CD4-positive, alpha-beta T cell treated with Interleukin-6 for 4 hours (primary cell): Measurements from ENCODE around the gene SLC16A2.
"Not testable (repeated sequence)": the region's sequence is repeated elsewhere in the genome, so short reads cannot be mapped to it uniquely, and the experiment has no call there.

Experiments
- DNase-seq: peaks from one replicate; pipeline ENCODE4 v3.0.0-alpha.2; 2020; ENCODE audit warnings: mixed read lengths

SLC16A2 gene

DNA sequence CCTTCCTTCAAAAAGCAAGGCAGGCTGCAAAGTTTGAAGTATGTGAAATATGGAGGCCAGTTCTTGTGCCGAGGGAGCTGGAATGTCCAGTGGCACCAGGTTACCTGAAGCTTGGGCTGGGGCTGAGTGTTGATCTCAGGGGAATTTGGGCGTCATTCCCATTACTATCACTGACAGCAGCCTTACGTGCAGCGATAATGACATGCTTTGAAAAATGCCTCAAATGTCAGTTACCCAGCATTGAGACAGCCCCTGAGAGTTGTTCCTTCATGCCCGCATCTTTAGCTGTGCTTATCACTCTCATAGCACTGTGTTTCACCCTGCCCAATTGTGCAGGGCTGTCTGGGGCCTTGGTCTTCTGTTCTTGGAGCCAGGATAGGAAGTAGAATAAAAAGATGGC lies 27.4 kb downstream of the SLC16A2 start:
- no peak for DNase-seq

DNA sequence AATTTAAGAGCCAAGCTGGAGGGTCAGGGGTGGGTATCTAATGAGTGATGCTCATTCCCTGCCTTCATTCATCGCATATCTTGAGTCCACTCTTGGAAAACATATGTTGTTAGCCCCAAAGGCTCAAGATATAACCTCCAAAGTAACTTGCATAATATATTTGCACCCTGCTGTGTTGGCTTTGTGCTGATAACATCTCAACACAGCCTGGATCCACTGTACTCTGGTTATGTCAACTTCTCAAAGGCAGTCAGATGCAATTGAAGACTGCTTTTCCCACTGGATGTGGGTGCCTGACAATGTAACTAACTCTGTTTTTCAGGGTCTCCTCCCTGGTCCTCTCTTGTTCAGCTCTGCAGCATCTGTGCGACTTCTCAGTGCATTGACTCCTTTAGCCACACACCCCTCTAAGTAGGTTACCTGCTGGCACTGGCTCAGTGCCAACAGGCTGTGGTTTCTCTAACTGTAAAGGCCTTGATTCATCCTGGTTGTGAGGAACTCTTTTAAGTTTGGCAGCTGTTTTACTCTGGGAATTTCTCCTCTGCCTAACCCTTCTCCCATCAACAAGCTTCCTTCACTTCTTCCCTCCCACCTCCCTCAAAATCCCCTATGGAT lies 28.1 kb downstream of the SLC16A2 start:
- DNase-seq = peak; percentile 67

DNA sequence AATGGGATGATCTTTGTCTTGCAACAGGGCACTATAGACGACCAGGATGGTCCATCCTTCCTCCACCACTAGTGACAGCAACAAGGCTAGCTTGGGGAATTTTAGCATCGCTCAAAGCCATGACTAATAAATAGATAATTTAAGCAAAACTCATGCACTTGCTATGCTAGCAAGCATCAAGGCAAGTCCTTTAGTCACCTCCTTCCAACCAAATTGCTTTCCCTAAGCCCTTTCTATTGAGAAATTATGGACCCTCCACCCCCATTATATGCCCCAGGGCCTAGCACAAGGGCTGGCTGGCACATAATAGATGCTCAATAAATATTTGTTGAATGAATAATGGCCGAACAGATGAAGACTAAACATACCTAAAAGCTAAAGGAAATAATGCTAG lies 28.6 kb downstream of the SLC16A2 start:
- DNase-seq = no peak

DNA sequence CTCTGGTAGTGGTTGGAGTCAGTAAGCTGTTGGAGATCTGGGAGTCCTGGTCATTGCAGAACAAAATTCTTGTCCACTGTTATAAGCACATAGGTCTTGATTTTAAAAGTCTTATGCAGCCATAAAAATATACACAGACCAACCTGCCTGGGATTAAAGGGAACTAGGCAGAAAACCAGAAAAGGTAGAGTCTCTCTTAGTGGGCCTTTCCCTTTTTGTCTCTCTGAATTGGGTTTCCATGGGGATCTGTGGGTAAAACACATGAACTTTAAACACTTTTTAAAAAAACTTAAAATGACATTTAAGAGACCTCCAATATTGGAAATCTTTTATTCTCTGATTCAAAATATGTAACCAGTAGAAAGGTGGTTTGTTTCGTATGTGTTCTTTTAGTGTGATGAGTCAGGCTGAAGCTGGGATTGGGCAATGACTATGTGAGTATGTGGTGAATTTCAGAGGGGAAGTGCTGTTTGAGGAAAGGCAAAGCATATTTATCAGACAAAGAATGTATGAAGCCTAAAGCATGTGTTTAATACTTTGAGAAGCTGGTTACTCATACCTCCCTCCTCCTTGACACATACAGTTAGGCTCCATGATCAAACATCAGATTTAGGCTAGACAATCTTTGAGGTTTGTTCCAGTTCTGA lies 29.6 kb downstream of the SLC16A2 start:
- DNase-seq = no peak

DNA sequence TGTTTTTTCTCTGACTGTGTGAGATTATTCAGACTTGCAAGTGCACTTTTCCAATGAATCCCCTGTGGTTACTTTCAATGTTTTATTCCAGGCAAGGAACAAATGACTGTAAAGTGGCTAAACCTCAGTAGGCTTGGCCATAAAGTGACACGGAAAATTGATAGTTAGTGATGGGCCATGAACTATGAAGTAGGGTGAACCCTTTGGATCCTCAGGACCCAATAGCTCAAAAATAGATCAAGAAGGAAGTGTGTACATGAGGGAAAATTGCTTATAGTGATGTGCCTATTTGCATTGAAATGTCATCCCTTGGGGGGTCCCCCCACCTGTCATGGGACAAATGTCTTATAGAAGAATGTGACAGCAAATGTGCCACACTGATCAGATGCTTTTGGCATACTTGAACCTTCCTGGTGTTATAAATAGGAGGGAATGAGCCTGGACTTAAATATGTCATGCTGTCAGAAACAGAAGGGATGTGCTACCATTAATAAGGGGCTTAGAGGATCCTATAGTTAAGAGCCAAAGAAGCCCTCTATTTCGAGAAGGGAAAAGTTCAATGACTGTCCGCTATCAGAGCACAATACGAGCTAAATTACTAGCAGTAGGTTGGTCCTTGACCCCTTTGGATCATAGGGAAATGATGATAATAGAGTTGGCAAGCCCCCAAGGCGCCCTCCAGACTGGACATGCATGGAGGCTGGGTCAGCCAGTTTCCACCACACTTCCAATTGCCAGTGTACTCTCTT lies 30.3 kb downstream of the SLC16A2 start:
- no peak for DNase-seq

DNA sequence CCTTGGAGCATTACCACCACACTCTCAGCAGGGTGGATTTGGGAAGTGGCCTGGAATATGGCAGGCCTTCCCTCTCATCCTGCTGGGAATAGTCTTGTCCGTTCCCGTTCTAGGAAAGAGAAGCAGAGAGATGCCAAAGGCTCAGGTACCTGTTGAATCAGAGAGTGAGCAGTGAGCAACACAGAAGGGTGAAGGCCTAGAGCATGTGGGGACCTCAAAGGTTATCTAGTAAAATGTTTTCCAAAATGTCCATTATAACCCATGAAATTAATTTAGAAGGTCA lies 30.8 kb downstream of the SLC16A2 start:
- no peak for DNase-seq

DNA sequence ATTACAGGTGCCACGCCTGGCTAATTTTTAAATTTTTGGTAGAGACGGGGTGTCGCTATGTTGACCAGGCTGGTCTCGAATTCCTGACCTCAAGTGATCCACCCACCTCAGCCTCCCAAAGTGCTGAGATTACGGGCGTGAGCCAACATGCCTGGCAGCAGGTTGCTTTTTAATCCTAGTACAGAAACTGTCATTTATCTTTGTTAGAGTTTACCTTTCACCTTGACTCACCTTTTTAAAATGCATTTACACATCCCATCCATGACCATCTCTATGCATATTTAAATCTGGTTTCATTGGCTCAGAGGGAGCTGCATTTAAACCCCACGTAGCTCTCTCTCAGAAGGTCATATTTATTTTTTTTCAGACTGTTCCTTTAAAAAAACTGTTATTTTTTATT lies 31.9 kb downstream of the SLC16A2 start:
- DNase-seq = no peak

DNA sequence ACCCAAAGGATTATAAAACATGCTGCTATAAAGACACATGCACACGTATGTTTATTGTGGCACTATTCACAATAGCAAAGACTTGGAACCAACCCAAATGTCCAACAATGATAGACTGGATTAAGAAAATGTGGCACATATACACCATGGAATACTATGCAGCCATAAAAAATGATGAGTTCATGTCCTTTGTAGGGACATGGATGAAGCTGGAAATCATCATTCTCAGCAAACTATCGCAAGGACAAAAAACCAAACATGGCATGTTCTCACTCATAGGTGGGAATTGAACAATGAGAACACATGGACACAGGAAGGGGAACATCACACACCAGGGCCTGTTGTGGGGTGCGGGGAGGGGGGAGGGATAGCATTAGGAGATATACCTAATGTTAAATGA lies 32.9 kb downstream of the SLC16A2 start:
- DNase-seq = not testable (repeated sequence)

DNA sequence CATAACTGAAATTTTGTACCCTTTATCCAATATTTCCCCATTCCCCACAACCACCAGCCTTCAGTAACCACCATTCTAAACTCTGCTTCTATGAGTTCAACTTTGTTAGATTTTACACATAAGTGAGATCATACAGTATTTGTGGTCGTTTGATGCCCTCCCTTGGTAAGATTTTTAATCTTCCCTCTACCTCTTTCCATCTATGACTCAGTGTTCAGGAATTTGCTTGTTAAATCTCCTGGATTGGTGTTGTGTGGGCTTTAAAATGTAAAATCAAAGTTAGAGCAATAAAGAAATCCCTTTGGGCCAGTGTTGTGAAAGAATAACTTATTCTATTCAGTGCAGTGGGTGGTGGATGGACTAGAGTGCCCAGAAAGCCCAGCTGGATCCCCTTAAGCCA lies 37.4 kb downstream of the SLC16A2 start:
- no peak for DNase-seq

DNA sequence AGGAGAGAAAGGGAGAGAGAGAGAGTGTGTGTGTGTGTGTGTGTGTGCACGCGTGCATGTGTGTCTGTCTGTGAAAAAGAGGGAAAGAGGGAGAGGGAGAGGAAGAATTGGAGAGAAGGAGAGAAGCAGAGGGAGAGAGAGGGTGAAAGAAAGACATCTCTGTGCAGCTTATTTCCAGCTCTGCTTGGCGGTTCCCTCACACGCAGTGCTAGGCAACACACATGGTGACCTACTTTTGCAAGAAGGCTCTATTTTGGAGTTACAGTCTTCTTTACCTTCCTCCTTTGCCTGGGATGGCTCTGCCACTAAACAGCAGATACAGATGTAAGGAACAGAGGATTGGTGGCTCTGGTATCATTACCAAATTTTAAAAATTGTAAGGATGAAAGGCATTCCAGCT lies 40.1 kb downstream of the SLC16A2 start:
- no peak for DNase-seq

DNA sequence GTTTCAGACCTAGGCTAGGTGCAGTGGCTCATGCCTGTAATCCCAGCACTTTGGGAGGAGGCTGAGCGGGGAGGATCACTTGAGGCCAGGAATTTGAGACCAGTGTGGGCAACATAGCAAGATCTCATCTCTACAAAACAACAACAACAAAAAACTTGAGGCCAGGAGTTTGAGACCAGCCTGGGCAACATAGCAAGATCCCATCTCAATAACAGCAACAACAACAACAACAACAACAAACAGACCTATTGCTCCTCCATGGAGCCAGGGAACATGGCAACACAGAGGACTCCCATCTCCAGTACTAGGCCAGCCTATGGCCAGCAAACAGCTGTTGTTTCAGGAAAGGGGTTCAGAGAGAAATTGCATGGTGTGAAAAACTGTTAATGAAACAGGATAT lies 43.4 kb downstream of the SLC16A2 start:
- no peak for DNase-seq

DNA sequence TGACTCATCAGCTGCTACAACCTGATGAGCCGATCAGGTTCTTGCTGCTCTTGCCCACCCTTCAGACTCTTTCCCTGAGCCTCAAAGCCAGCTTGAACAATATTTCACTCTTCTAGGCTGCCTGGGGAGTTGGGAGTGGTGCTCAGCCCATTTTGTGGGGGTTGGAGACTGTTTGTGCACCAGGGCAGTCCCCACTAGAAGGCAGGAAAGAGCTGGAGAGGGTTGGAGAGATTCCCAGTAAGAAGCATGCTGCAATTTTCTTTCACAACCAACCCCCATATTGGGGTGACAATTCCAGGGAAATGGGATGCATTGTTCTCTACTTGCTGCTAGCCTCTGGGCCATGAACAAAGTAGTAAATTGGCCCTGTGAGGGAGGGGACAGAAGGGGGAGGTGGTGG lies 44.1 kb downstream of the SLC16A2 start:
- no peak for DNase-seq

DNA sequence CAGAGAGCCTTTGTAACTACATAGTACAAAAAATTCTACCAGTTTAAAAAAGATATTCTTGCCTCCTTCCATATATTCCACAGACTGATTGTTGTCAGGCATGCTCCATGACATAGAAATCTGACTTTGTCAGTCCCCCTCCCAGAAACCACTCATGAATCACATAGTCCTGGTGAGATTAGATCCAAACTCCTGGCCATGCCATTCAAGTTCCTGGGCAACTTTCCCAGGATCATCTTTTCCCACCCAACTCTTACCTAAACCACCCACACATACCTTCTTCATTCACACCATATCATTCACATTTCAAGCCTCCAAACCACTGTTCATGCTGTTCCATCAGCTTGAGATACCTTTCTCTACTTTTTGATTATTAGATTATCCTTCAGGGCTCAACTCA lies 46.4 kb downstream of the SLC16A2 start:
- DNase-seq = no peak

DNA sequence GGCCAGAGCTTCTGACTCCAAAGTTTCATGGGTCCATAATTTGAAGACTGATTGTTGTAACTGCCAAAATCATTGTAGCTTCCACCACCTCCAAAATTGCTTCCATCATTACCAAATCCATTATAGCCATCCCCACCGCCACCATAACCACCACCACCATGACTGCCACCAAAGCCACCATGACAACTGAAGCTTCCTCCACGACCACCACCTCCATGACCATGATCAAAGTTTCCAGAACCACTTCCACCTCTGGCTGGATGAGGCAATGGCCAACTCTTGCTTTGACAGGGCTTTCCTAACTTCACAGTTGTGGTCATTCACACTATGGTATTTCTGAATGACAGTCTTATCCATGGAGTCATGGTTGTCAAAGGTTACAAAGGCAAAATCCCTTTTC lies 51.8 kb downstream of the SLC16A2 start:
- DNase-seq = not testable (repeated sequence)

DNA sequence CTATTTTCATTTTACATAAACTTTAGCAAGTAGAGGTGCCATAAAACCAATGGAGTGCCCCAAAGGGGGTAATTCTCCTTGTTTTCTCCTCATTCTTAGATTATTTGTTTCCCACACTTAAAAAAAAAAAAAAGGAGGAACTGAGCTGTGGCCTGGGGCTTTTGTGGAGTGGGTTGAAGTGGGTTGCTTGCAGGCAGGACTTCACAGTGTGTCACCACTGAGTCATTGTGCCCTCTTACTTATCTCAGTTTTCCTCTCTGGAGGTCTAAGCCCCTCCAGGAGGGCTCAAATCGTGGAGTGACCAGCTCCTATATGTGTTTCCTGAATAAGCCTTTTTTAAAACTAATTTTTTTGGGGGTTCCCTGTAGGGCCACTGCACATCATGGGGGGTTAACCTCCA lies 69.0 kb downstream of the SLC16A2 start:
- no peak for DNase-seq

DNA sequence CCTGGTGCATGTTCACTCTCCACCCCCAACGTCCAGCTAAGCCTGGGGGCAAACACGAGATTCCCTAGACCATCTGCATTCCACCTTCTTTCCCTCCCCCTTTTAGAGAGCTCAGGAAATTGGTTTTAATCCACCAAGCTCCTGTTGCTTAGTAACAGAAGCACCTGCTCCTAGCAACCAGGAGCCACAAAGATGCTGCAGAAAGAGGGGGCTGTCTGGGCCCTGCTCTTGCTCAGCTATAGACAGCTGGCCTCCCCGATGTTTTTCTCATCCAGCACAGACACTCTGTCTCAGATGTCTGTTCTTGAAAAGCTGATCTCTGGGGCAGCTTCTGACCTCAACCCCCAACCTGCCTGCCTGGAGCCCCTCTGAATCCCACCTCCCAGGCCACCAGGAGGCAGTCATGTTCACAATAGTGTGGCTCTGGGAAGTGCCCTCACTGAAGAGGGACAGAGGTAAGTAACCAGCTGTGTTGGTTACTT lies 71.5 kb downstream of the SLC16A2 start:
- DNase-seq = peak; percentile 38

DNA sequence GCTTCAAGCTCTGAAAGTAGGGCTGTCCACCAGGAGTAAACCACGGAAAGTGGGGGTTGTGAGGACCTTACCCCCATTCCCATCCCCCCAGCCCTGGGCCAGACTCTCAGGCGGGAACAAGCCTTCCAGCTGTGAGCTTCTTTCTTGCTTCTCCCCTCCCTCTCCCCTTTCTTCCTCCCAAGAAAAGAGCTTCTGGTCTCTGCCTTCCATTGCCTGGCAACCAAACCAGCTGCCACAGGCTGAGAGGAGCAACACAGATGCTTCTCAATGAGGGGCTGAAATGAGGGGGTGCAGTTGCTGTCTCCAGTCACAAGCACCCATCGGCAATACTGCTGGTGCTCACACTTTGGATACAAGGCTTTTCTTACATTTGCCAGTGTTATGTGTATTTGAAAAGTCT lies 72.5 kb downstream of the SLC16A2 start:
- DNase-seq = no peak

DNA sequence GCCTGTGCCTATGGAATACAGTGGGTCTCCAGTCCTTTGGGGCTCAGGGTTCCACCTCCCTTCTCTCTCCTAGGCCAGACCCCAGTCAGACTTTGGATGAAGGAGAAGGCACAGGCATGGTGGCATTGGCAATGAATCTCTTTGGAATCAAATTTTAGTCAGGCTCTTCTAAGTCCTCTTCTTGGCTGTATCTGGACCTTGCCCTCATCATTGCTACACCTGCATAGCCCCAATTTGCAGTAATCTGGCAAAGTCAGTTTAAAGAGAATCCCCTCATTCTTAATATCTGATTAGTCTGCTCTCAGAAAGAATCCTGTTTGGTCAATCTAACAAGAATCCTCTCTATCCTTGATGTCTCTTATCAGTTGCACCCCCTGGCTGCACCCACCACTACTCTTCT lies 77.6 kb downstream of the SLC16A2 start:
- no peak for DNase-seq

DNA sequence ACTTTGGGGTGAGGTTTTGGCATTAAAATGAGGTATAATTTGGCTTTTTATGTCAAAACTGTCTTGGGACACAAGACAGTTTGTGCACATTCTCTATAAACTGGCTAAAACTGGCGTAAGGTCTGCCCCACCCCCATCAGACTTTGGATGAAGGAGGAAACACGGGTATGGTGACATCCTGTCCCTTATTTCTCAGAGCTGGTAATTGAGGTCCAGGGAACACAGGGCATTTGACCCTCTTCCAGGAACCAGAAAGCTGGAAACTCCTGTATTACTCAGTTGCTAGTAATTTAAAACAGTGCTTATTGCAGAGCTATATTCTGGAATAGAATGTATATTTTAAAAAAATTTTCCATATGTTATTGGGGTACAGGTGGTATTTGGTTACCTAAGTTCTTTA lies 78.8 kb downstream of the SLC16A2 start:
- no peak for DNase-seq

DNA sequence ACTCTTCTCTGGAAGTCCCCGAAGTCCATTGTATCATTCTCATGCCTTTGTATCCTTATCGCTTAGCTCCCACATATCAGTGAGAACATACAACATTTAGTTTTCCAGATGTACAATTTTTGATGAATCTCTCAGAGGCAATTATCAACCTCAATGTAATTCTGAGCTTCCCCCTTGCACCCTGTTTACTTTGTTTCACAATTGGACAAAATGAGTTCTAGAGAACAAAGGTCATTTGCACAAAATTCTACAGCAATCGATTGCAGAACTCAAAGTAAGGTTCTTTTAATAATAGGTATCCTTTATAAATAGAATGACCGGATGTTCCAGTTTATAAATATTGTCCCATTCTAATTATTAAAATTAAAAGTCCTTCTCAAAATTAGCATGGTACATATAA lies 79.3 kb downstream of the SLC16A2 start:
- no peak for DNase-seq

DNA sequence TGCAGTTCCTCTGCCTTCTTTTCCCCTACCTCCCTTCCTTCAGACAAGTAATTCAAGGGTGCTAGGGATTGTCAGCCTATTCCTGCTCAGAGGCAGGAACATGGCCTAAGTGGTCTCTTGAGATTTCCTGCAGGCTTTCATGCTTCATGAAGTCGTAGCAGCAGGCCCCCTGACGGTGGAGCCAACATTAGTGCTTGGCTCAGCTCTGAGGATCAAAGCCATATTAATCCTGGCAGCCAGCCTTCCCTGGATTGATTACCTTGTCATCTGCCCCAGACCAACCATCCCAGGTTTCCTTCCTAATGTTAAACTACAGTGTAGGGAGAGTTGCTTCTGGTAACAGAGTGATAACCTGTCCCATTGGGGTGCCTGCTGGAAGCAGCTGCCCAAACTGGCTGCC lies 84.1 kb downstream of the SLC16A2 start:
- DNase-seq = no peak

DNA sequence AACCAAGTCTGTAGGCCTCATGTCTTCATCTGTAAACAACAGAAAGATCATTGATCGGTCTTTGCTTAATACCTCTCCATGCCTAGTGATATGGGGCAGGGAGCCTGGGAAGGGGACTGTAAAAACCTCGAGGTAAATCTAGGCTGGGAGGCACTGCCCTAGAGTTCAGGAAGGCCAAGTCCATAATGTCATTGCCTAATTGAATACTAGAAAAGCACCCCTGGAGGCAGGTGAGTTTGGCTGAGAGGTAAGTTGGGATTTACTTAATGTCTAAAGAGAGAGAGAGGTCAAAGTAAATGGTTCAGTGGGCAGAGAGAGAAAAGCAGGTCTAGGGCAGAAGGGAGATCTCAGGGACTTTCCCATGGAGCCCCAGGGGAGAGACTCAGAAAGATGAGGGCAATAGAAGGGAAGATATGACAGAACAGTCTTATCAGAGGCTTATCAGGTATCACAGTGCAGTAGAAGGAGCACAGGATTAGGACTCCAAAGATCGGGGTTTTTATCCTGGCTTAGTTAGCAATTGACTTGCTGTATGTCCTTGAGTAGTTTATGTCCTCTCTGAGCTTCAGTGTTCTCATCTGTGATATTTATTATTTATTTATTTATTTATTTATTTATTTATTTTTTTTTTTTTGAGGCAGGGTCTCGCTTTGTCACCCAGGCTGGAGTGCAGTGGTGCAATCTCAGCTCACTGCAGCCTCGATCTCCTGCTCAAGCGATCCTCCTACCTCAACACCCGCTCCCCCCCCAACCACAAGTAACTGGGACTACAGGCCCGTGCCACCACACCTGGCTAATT lies 85.2 kb downstream of the SLC16A2 start:
- no peak for DNase-seq

DNA sequence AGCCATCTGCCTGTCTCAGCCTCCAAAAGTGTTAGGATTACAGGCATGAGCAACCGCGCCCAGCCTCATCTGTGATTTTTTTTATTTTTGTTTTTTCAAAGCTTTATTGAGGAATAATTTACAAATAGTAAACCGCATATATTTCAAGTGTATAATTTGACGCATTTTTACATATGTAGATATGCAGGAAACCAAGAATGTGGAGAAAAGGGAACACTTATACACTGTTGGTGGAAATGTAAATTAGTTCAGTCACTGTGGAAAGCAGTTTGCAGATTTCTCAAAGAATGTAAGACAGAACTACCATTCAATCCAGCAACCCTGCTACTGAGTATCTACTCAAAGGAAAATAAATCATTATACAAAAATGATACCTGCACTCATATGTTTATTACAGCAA lies 85.9 kb downstream of the SLC16A2 start:
- DNase-seq = no peak

DNA sequence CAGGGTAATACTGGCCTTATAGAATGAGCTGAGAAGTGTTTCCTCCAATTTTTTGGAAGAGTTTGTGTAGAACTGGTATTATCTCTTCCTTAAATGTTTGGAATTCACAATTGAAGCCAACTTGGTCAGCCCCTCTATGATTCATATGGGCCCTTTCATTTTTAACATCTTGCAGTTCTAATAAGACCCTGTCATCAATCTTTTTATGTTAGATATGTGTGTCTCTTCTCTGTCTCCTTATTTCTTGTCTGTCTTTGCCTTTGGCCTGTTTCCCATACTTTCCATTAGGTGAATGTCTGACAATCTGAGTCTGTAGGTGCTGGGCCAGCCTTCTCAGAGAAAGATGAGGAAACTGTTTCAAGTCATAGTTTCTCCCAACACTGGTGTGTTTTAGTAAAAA lies 88.7 kb downstream of the SLC16A2 start:
- DNase-seq = no peak
